Breast epithelium (tissue), 4 donors: ENCODE results near the gene CHRNA9. TPM values are rescaled to one million over a fixed set of nuclear protein-coding genes. Genes with fewer than 3 reads are reported as not detected.

Source experiments
- DNase-seq, 2 donors: peaks; one replicate each; pipeline ENCODE4 v3.0.0-alpha.2; 2019; ENCODE audit warnings: low spot score in 2 of 2
- H3K27ac ChIP-seq, 2 donors: fragments of 200-600 bp; sonication (generic) in 1 of 2; one replicate each; pipeline ENCODE4 v1.5.1; 2016 to 2019; ENCODE audit warnings: mild to moderate bottlenecking in 1 of 2
- H3K27me3 ChIP-seq, 2 donors: fragments of 200-600 bp; sonication (generic) in 1 of 2; one replicate each; pipeline versions ENCODE4 v1.5.1 to v1.6.0; 2017 to 2019; ENCODE audit warnings: control low read depth in 1 of 2, mild to moderate bottlenecking in 1 of 2
- H3K36me3 ChIP-seq: fragments of 200-600 bp; one replicate; pipeline ENCODE4 v1.5.1; 2019
- H3K4me1 ChIP-seq, 2 donors: fragments of 200-600 bp; sonication (generic); one replicate each; pipeline ENCODE4 v1.5.1; 2016 to 2019; ENCODE audit warnings: control low read depth in 1 of 2
- H3K4me3 ChIP-seq, 3 donors: fragments of 200-600 bp; sonication (generic); 1 replicate in 2 of 3; 2 replicates in 1 of 3; pipeline ENCODE4 v1.5.1; 2016 to 2019; ENCODE audit warnings: mild to moderate bottlenecking in 3 of 3, moderate library complexity in 2 of 3
- H3K9me3 ChIP-seq, 2 donors: fragments of 200-600 bp; sonication (generic) in 1 of 2; one replicate each; pipeline ENCODE4 v1.5.1; 2016 to 2019; ENCODE audit warnings: control low read depth in 1 of 2
- CTCF ChIP-seq, 3 donors: fragments of 450-650 bp; IDR thresholded peaks; one replicate each; pipeline ENCODE4 v1.5.1; 2016 to 2017; ENCODE audit warnings: antibody characterized with exemption in 3 of 3, mild to moderate bottlenecking in 3 of 3, moderate library complexity in 3 of 3
- POLR2A ChIP-seq: fragments of 450-650 bp; IDR thresholded peaks from one replicate; pipeline ENCODE4 v1.6.1; 2016; ENCODE audit warnings: antibody characterized with exemption, mild to moderate bottlenecking, moderate library complexity
- POLR2AphosphoS5 ChIP-seq, 3 donors: sonication (generic); formaldehyde crosslinking; IDR thresholded peaks; one replicate each; pipeline ENCODE4 v1.6.1; 2017; ENCODE audit warnings: antibody characterized with exemption in 3 of 3
- intact Hi-C: fragments of 100-400 bp; cut with DNase I; formaldehyde crosslinking; loops from one replicate; pipeline ENCODE4 v1.15.1; 2023; ENCODE audit warnings: low total_unique reads
- total RNA-seq, 3 donors: library from RNA; depleted of rRNA; stranded (reverse); fragments of >200 nt; gene quantifications; one replicate each; pipeline ENCODE4 v1.1.0, GENCODE V29; 2016

The CHRNA9 gene
- total RNA-seq, 3 donors from 2014 or later = not detected

- no peaks in the 10 kb centered on the region for H3K36me3 ChIP-seq
- DNase-seq = no peak
- no peaks in the 10 kb centered on the region for H3K4me1 ChIP-seq
- H3K27ac ChIP-seq = peak overlapping the region in 1 of 2 donors; percentile 19
- H3K27me3 ChIP-seq = no peaks in the 10 kb centered on the region
- no peaks in the 10 kb centered on the region for H3K9me3 ChIP-seq
- no peak overlapping the region for H3K4me3 ChIP-seq
- intact Hi-C loops = no loop called here
- TF ChIP-seq POLR2A (no peak), POLR2AphosphoS5 (IDR thresholded peaks at IDR 0.05) (no peak), CTCF (IDR thresholded peaks at IDR 0.05) (no peak)
These were observed 28.2 kb upstream of the CHRNA9 start for GRCh38 chr4:40306976-40307375.

- no peak for TF ChIP-seq CTCF (IDR thresholded peaks at IDR 0.05)
- no peak for TF ChIP-seq POLR2A
- no peak for TF ChIP-seq POLR2AphosphoS5 (IDR thresholded peaks at IDR 0.05)
- H3K4me3 ChIP-seq = no peak overlapping the region
- DNase-seq = no peak
- no peaks in the 10 kb centered on the region for H3K4me1 ChIP-seq
- H3K36me3 ChIP-seq = no peaks in the 10 kb centered on the region
- intact Hi-C loops = no loop called here
- H3K27me3 ChIP-seq = no peaks in the 10 kb centered on the region
- H3K27ac ChIP-seq = peak overlapping the region; percentile 15 to 19
- no peaks in the 10 kb centered on the region for H3K9me3 ChIP-seq
These were observed 27.3 kb upstream of the CHRNA9 start for GRCh38 chr4:40307627-40308497.

GRCh38 chr4:40308528-40309122, 26.5 kb upstream of the CHRNA9 start:
- peak overlapping the region in 1 of 2 donors; percentile 52 for H3K27ac ChIP-seq
- TF ChIP-seq POLR2A (no peak), CTCF (IDR thresholded peaks at IDR 0.05) (no peak), POLR2AphosphoS5 (IDR thresholded peaks at IDR 0.05) (no peak)
- intact Hi-C loops = no loop called here
- H3K4me3 ChIP-seq = no peak overlapping the region
- no peaks in the 10 kb centered on the region for H3K9me3 ChIP-seq
- no peaks in the 10 kb centered on the region for H3K36me3 ChIP-seq
- H3K27me3 ChIP-seq = no peaks in the 10 kb centered on the region
- DNase-seq = no peak
- no peaks in the 10 kb centered on the region for H3K4me1 ChIP-seq

- Histone ChIP-seq H3K4me1 (no peaks in the 10 kb centered on the region), H3K4me3 (peak overlapping the region in 1 of 3 donors; percentile 4), H3K27ac (peak overlapping the region in 1 of 2 donors; percentile 52), H3K9me3 (no peaks in the 10 kb centered on the region), H3K27me3 (no peaks in the 10 kb centered on the region), H3K36me3 (no peaks in the 10 kb centered on the region)
- peak; percentile 86 to 92 for DNase-seq
- TF ChIP-seq POLR2A = no peak
- peak; percentile 59 to 87 (median 83) for TF ChIP-seq CTCF (IDR thresholded peaks at IDR 0.05)
- peak in 2 of 3 donors; percentile 19 to 47 for TF ChIP-seq POLR2AphosphoS5 (IDR thresholded peaks at IDR 0.05)
- intact Hi-C loops = no loop called here
These were observed 25.8 kb upstream of the CHRNA9 start for GRCh38 chr4:40309250-40309774.

- intact Hi-C loops = loop anchor here (10.0 kb wide), 1 partner anchor 165 kb away; no protein-coding TSS in a partner anchor
- no peaks in the 10 kb centered on the region for H3K9me3 ChIP-seq
- H3K4me1 ChIP-seq = no peaks in the 10 kb centered on the region
- no peak overlapping the region for H3K27ac ChIP-seq
- TF ChIP-seq POLR2A (no peak), POLR2AphosphoS5 (IDR thresholded peaks at IDR 0.05) (no peak), CTCF (IDR thresholded peaks at IDR 0.05) (no peak)
- DNase-seq = no peak
- no peaks in the 10 kb centered on the region for H3K27me3 ChIP-seq
- no peak overlapping the region for H3K4me3 ChIP-seq
- H3K36me3 ChIP-seq = no peaks in the 10 kb centered on the region
These were observed 24.9 kb upstream of the CHRNA9 start for GRCh38 chr4:40310225-40310624.
